Superior temporal gyrus (tissue), 1 donor: Measurements from ENCODE around the gene HOXB5.

Experiments used
- DNase-seq: peaks from one replicate; pipeline ENCODE4 v3.0.0-alpha.2; 2016; ENCODE audit errors: extremely low spot score

HOXB5 gene

DNA sequence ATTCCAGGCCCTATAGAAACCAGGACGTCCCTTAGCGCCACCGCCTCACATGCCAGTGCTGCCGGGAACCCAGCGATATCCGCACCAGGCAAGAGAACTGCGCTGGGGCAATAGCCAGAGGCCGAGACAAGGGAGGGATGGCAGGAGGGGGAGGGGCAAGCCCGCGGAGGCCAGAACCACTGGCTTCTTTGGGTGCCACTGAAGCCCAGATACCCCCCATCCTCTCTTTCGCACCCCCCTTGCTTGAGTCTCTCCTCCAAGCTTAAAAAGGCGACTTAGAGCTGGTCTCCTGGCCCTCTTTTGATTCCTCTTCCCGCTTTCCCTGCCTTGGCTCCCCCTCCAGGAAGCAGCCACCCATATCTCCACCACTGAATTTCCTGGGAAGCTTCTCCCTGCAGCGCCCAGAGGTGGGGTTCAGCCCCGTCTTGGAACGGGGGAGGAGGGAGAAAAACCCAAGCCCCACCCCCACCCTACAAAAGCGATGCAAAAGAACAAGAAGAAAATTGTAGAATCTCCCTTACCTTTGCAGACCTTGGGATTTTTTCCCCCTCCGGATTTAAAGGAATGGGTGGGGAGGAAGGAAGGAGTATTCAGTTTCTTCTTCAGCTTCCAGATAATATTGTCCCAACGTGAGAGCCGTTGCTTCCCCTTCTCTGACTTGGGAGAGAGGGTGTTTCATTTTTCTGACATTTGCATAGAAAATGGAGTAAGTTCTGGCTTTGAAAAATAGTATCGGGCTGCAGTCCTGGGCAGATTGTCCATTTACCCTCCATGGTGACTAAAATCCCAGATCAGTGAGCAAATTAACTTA is 10.6 kb upstream of the HOXB5 start:
- no peak for DNase-seq

- no peak for DNase-seq
These were observed 8.2 kb upstream of the HOXB5 start for GRCh38 chr17:48601539-48602425.

GRCh38 chr17:48601207-48601538 is 7.6 kb upstream of the HOXB5 start:
- DNase-seq: no peak

GRCh38 chr17:48600244-48601098 is 6.9 kb upstream of the HOXB5 start:
- no peak for DNase-seq

GRCh38 chr17:48599354-48599753 is 5.8 kb upstream of the HOXB5 start:
- no peak for DNase-seq

- no peak for DNase-seq
These were observed 5.2 kb upstream of the HOXB5 start for GRCh38 chr17:48598736-48599135.

DNA sequence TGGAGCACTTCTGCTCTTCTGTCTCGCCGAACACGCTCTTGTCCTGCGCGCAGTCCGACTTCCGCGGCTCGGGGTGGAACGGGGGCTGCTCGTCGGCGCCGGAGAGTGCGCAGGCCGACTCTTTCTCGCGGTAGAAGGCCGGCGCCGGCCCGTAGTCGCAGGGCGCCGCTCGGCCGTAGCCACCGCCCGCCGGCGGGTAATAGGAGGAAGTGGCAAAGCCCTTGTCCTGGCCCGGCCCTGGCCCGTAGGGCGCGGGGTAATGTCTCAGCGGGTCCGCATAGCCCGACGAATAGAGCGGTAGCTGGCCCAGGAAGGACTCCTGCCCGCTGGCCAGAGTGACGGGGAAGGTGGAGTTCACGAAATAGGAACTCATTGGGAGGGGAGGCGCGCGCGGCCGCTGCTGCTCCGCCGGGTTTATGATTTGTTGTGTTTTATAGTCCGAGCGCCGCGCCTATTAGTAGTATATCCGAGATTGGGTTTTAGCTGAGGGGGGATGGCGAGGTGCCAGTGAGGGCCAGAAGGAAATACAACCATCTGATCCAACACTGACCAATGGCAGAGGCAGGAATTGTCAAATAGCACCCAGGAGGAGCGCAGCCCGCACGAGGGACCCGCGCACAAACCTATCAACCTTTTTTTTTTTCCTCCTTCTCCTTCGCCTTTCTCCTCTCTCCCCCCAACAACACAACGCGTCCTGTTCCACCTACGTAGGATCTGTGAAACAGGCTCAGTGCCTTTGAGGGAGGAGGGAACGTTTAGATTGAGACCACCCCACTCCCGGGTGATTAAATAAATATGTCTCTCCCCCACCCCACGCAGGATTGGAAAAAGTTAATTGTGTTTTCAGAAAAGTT is 4.4 kb upstream of the HOXB5 start:
- no peak for DNase-seq

- DNase-seq: no peak
These were observed 3.9 kb upstream of the HOXB5 start for GRCh38 chr17:48597528-48597777.

DNA sequence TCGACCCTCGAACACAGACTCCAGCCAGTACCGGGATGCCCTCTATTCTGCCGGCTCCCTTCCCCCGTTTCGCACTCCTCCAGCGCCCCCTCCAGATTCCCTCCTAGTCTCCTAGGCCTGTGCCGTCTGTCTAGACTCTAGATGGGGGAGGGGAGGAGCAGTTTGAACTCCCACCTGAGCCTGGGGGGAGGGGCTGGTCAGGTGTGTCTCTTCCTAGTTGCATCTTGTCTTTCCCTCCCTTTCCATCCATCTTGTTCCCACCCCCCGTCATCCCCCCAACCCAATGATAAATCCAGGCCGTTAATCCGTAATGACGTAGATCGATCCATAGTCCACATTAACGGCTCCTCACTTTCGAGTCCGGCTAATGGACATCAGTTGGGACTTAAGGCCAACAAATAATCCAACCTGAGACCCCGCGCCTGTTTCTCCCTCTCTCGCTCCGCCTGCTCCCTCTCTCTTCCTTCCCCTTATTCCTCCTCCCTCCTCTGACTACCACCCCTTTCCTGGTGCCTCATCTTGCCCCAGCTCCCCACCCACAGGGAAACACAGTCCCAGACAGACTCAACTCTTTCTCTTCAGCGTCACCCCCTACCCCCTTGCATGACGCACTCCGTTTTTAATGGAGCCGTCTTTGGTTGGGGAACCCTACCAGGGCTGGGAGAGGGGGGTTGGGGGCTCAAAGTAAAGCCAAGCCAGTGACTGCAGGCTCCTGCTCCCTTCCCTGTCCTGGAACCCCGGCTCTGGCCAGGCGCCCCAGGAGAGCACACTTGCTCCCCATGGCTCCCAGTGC is 3.4 kb upstream of the HOXB5 start:
- no peak for DNase-seq

DNA sequence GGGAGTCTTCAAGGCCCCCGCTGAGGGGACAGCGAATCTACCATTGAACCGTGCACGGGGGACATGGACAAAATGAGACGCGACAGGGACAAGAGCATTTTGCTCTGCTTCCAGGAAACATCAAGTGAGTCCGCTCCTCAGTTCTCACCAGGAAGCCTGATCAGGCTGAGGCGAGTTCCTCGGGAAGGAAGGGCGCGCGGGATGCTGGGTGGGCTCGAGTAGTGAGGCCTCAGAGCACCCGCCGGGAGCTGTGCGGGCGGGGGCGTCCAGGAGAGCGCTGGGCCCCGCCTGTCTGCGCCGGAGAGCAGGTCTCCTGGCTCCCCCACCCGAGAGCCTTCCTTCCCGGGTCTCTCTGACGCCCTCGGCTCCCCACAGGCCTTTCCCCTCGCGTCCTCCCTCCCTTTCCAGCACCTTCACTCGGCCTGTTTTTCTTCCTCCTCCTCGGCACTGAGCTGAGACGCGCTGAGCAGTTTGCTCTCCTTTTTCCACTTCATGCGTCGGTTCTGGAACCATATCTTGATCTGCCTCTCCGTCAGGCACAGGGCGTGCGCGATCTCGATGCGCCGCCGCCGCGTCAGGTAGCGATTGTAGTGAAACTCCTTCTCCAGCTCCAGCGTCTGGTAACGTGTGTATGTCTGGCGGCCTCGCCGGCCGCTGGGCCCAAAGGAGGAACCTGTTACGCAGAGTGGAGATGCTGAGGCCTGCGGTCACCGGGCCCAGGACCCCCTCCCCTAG is 2.6 kb upstream of the HOXB5 start:
- no peak for DNase-seq

DNA sequence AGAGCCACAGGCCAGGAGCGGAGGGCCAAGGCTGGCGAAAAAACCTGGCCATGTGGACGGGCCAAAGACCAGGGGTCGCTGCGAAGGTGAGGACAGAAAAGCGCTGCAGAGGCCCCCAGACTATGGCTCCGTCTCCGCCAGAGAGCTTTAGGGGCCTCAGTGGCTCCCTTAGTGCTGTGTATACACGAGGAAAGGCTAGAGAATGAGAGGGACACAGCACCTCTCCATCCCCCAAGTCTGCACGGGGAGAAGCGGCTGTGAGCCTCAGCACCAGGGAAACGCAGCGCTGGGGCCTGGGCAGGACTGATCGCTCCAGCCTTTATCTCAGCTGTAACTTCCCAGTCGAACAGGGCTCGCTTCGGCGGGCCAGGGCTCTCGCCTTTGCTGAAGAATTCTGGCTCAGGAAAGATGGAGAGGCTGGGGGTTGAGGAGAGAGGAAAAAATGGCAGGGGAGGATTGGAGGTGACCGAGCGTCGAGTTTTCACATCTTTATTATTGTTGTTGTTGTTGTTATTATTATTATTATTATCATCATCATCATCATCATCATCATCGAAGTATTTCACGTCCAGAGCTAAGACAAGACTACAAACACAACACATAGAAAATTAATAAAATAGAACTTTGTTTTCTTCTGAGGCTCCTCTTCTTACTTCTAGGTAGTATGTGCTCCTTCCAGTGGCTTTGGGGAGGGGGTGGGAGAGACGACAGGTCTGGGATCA is 1.9 kb upstream of the HOXB5 start:
- DNase-seq: no peak

DNA sequence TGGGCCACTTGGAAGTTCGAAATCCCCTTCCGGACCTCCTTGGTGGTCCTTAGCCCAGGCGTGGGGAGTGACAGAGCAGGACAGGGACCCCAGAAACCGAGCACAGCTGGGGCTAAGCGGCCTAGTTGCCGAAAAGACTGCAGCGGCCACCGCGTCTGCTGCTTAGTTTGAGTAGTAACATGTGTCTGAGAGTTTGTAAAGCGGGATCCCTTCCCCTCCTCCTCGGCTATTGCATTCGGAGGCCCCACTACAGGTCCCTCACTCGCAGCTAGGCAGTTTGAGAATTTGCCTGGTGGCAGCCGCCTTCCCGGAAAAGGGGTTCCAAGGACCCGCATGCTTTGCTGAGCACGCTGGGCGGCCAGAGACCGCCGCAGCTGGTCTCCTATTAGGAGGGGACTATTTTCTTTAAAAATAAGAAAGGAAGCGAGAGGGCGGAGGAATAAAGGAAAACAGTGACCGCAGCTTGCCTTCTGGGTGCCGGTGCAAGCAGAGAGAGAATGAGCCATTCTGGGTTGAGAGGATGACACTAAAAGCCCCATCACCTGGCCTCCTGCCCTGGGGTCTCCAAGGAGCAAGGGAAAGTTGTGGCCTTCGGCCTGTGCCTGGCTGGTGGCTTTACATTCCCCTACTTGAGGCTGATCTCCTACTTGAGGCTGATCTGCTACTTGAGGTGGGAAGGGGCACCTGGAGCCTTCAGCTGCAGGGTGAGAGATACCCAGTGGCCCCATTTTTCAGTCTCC is 1.1 kb upstream of the HOXB5 start:
- no peak for DNase-seq

DNA sequence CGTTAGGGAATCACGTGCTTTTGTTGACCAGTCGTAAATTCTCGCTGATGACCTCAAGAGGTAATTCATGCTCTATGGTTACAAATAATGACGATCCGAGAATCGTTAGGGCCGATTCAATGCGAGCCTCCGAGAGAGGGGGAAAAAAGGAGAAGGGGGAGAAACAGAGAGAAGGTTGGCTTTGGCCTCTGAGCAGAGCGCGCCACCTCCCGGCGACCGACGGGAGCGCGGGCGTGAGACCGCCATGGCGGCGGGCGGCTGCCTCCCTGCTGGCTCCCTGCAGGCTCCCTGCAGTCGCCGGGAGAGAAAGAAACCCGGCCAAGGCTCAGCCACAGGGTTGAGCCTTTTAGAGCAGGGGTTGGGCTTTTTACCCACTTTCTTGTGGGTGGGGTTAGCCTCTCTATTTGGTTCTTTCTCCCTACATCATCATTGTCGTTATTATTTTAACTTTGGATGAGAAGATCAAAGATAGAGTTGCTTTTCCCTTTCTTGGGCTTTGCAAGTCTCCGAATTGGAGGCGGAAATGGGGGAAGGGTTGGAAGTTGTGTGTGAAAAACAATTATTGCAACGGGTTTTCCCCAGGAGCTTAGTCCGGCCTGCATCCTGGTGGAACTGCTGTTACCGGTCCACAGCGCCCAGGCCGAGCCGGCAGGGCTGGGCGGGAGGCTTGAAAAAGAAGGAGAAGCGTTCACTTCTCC is 410 bp upstream of the HOXB5 start:
- no peak for DNase-seq

DNA sequence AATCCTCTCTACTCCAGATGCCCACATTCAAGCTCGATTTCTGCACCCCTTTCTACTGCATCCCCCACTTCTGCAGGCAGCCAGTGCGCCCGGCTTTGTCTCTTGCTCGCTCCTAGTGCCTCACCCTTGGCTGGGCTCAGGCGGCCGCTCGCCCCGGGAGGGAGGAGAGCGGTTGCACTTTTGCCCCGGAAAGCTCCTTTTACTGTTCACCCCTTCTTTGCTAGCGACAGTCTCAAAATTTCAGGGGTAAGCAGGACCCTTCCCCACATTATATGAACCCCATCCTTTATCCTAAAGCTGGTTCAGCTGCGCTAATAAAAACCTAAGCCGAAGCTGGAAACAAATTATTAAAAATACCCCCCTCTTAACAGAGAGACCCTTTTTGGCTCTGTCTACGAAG is 1.0 kb downstream of the HOXB5 start:
- no peak for DNase-seq

- no peak for DNase-seq
These were observed 1.5 kb downstream of the HOXB5 start for GRCh38 chr17:48592057-48592514.

- DNase-seq: no peak
These were observed 2.1 kb downstream of the HOXB5 start for GRCh38 chr17:48591255-48592056.

DNA sequence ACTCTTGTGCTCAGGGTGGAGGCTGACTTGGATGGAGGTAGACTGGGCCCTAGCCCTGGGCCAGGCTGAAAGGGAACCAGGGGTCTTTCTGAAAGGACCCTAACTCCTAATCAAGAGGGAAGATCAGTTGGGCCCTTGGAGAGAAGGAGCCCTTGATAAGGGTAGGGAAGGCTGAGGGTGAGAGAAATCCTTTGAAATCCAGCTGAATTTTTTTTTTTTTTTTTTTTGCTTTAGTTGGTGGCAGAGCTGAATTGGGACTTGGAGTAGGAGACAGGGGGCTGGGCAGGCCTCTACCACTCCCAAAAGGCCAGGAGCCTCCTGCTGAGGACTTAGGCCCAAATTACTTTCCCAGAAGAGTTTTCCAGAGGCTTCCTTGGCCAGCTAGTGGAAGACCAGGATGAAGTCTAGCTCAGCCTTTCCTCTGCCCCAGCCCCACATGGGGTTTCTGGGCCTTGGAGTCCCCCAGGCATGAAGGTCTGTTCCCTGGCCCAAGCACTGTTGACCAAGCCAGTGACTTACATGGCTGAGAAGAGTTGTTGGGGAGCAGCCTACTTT is 2.9 kb downstream of the HOXB5 start:
- DNase-seq: no peak
